HG02970 (cell line): ENCODE measurements around the gene NXF1.
"Not testable (repeated sequence)": the region's sequence is repeated elsewhere in the genome, so short reads cannot be mapped to it uniquely, and the experiment has no call there.

Experiments
- ATAC-seq: cut with Tn5 transposase; IDR thresholded peaks from one replicate; pipeline ENCODE4 v1.9.1; 2021; ENCODE audit warnings: mild to moderate bottlenecking, moderate library complexity, moderate number of reproducible peaks; ENCODE audit not compliant: unreplicated experiment, low FRiP score

NXF1 gene

GRCh38 chr11:62832336-62833234 is 27.3 kb upstream of the NXF1 start, which contains the start of gene TEX54:
Gene TEX54, minus strand, starts transcription at chr11:62832841.
- ATAC-seq: no peak

- peak; percentile 81 for ATAC-seq
These were observed 26.5 kb upstream of the NXF1 start, which contains the start of gene STX5 for GRCh38 chr11:62831520-62832335. Gene STX5, minus strand, starts transcription at chr11:62832051. Its CDS starts 808 bp downstream, at chr11:62831243.

GRCh38 chr11:62830904-62831519 is 25.8 kb upstream of the NXF1 start:
- ATAC-seq: no peak

GRCh38 chr11:62828130-62828529 is 22.9 kb upstream of the NXF1 start:
- not testable (repeated sequence) for ATAC-seq

- ATAC-seq: no peak
These were observed 18.4 kb upstream of the NXF1 start for GRCh38 chr11:62823677-62824076.

- ATAC-seq: no peak
These were observed 11.9 kb upstream of the NXF1 start for GRCh38 chr11:62817129-62817528.

- no peak for ATAC-seq
These were observed 11.3 kb upstream of the NXF1 start for GRCh38 chr11:62816557-62816956.

- no peak for ATAC-seq
These were observed 6.4 kb upstream of the NXF1 start for GRCh38 chr11:62811659-62812058.

- ATAC-seq: no peak
These were observed 5.5 kb upstream of the NXF1 start for GRCh38 chr11:62810748-62811147.

- ATAC-seq: no peak
These were observed 1.4 kb upstream of the NXF1 start for GRCh38 chr11:62806611-62807121.

GRCh38 chr11:62805961-62806441 is 761 bp upstream of the NXF1 start:
- ATAC-seq: peak; percentile 3

GRCh38 chr11:62804310-62805075 is 747 bp downstream of the NXF1 start:
- no peak for ATAC-seq

GRCh38 chr11:62801071-62801470 is 4.2 kb downstream of the NXF1 start:
- ATAC-seq: no peak

GRCh38 chr11:62799486-62799885 is 5.8 kb downstream of the NXF1 start:
- ATAC-seq: no peak

- no peak for ATAC-seq
These were observed 9.0 kb downstream of the NXF1 start for GRCh38 chr11:62796281-62796680.

GRCh38 chr11:62794201-62794775 is 11.0 kb downstream of the NXF1 start:
- ATAC-seq: no peak

GRCh38 chr11:62792202-62792575 is 13.1 kb downstream of the NXF1 start:
- no peak for ATAC-seq

GRCh38 chr11:62791501-62792201 is 13.6 kb downstream of the NXF1 start, which contains the start of gene TMEM223:
Gene TMEM223, minus strand, starts transcription at chr11:62792006. Its CDS starts 12 bp downstream, at chr11:62791994.
- ATAC-seq: no peak

- ATAC-seq: no peak
These were observed 15.7 kb downstream of the NXF1 start for GRCh38 chr11:62789576-62789975.
